NCI-H2081 treated with DMSO at 0.1 percent for 48 hours (cell line): ENCODE measurements around the gene FGB.

Experiments used
- DNase-seq: peaks from one replicate; lab custom pipeline; 2025; lab: John Stamatoyannopoulos, UW

FGB gene

GRCh38 chr4:154562697-154563254, at the start of gene FGB:
FGB (plus strand) TSS chr4:154563011; CDS start chr4:154563019, 8 bp downstream.
- DNase-seq: no peak

- no peak for DNase-seq
Observed at GRCh38 chr4:154516318-154517029, 46.3 kb upstream of the FGB start.

- DNase-seq: no peak
Observed at GRCh38 chr4:154517591-154517990, 45.2 kb upstream of the FGB start.

- DNase-seq: no peak
Observed at GRCh38 chr4:154519214-154519613, 43.6 kb upstream of the FGB start.

GRCh38 chr4:154521607-154522006, 41.2 kb upstream of the FGB start:
- no peak for DNase-seq

- DNase-seq: no peak
Observed at GRCh38 chr4:154526151-154526550, 36.7 kb upstream of the FGB start.

- DNase-seq: no peak
Observed at GRCh38 chr4:154527308-154527707, 35.5 kb upstream of the FGB start.

- DNase-seq: no peak
Observed at GRCh38 chr4:154528869-154529268, 33.9 kb upstream of the FGB start.

- no peak for DNase-seq
Observed at GRCh38 chr4:154529728-154530519, 32.9 kb upstream of the FGB start.

- no peak for DNase-seq
Observed at GRCh38 chr4:154534296-154534695, 28.5 kb upstream of the FGB start.

- DNase-seq: no peak
Observed at GRCh38 chr4:154542271-154542879, 20.4 kb upstream of the FGB start.

GRCh38 chr4:154545689-154546088, 17.1 kb upstream of the FGB start:
- DNase-seq: no peak

GRCh38 chr4:154549894-154550790, 12.7 kb upstream of the FGB start, which contains the start of gene PLRG1:
PLRG1 (minus strand) TSS chr4:154550400; CDS start chr4:154550308, 92 bp downstream.
- peak; percentile 52 for DNase-seq

- peak; percentile 12 for DNase-seq
Observed at GRCh38 chr4:154551872-154552686, 10.7 kb upstream of the FGB start.

GRCh38 chr4:154559141-154559493, 3.7 kb upstream of the FGB start:
- no peak for DNase-seq

- DNase-seq: no peak
Observed at GRCh38 chr4:154559494-154560418, 3.1 kb upstream of the FGB start.

GRCh38 chr4:154560419-154560801, 2.4 kb upstream of the FGB start:
- DNase-seq: no peak

- no peak for DNase-seq
Observed at GRCh38 chr4:154560824-154561231, 2.0 kb upstream of the FGB start.

- DNase-seq: no peak
Observed at GRCh38 chr4:154564311-154564710, 1.5 kb downstream of the FGB start.

- DNase-seq: no peak
Observed at GRCh38 chr4:154565704-154566103, 2.9 kb downstream of the FGB start.
